SK-N-MC (cell line): Measurements from ENCODE around the gene ABTB2.

Experiments
- DNase-seq: peaks from one replicate; pipeline ENCODE4 v3.0.0-alpha.2; 2011; ENCODE audit warnings: low read depth, low spot score
- H3K27ac ChIP-seq: fragments of 200-600 bp; sonication (generic); 2 replicates; pipeline ENCODE4 v1.5.1; 2016; ENCODE audit warnings: mixed run types
- H3K36me3 ChIP-seq: fragments of 200-600 bp; sonication (generic); 2 replicates; pipeline ENCODE4 v1.6.1; 2017; ENCODE audit warnings: antibody characterized with exemption, low read length, mixed read lengths; ENCODE audit not compliant: insufficient read depth
- H3K4me3 ChIP-seq: fragments of 200-600 bp; sonication (generic); 2 replicates; pipeline ENCODE4 v1.5.1; 2016
- H3K9ac ChIP-seq: fragments of 200-600 bp; sonication (generic); 2 replicates; pipeline ENCODE4 v1.8.0; 2017; ENCODE audit warnings: mixed run types, mixed read lengths; ENCODE audit not compliant: insufficient read length
- H3K9me3 ChIP-seq: fragments of 200-600 bp; sonication (generic); 2 replicates; pipeline ENCODE4 v1.6.1; 2017; ENCODE audit warnings: low read depth, mild to moderate bottlenecking, antibody characterized with exemption, low read length, moderate library complexity, mixed read lengths
- EZH2 ChIP-seq: fragments of 200-600 bp; sonication (generic); IDR thresholded peaks from one replicate; pipeline ENCODE4 v1.6.1; 2017; ENCODE audit warnings: antibody characterized with exemption
- FOXP2 ChIP-seq: optimal IDR thresholded peaks from 2 replicates; pipeline ENCODE3; 2011; ENCODE audit warnings: mild to moderate bottlenecking, moderate library complexity; ENCODE audit not compliant: insufficient read depth; ENCODE audit errors: extremely low read length, control extremely low read depth
- POLR2AphosphoS5 ChIP-seq: IDR thresholded peaks from 2 replicates; pipeline ENCODE4 v1.6.1; 2012; ENCODE audit warnings: mild to moderate bottlenecking, low read depth, low read length, borderline replicate concordance

Gene ABTB2

GRCh38 chr11:34302046-34302921 lies 55.5 kb downstream of the ABTB2 start:
- H3K9ac ChIP-seq, result no peak overlapping the region
- no peak overlapping the region; the same call in 1 of the 2 replicates for H3K27ac ChIP-seq
- H3K4me3 ChIP-seq, result no peak overlapping the region
- DNase-seq, result no peak
- H3K36me3 ChIP-seq, result no peaks in the 10 kb centered on the region
- TF ChIP-seq POLR2AphosphoS5 (no peak), FOXP2 (no peak), EZH2 (no peak)
- no peaks in the 10 kb centered on the region for H3K9me3 ChIP-seq

DNA sequence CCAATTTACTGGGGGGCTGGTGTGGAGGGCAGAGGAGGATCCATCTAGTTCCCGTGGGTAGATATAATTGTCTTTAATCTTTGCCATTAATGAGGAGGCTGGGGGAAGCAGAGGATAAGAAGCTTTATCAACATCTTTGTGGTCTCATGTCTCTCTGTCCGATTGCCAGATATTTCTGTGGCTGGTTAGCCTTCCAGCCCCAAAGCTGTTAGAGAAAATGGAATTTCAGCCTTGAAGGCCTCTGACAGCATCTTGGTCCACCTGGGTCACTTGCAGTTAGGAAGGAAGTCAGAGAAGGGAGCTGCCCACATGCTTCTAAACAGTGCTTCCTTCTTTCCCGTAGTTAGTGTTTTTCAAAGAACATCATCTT lies 56.9 kb downstream of the ABTB2 start:
- H3K9me3 ChIP-seq, result no peaks in the 10 kb centered on the region
- DNase-seq, result no peak
- TF ChIP-seq FOXP2 (no peak), EZH2 (no peak), POLR2AphosphoS5 (no peak)
- no peak overlapping the region for H3K4me3 ChIP-seq
- H3K36me3 ChIP-seq, result no peaks in the 10 kb centered on the region
- H3K9ac ChIP-seq, result no peak overlapping the region
- no peak overlapping the region for H3K27ac ChIP-seq

GRCh38 chr11:34300026-34300925 lies 57.5 kb downstream of the ABTB2 start:
- no peak for DNase-seq
- no peaks in the 10 kb centered on the region for H3K36me3 ChIP-seq
- no peak for TF ChIP-seq EZH2
- no peak overlapping the region for H3K4me3 ChIP-seq
- no peak overlapping the region for H3K27ac ChIP-seq
- H3K9me3 ChIP-seq, result no peaks in the 10 kb centered on the region
- H3K9ac ChIP-seq, result no peak overlapping the region

DNA sequence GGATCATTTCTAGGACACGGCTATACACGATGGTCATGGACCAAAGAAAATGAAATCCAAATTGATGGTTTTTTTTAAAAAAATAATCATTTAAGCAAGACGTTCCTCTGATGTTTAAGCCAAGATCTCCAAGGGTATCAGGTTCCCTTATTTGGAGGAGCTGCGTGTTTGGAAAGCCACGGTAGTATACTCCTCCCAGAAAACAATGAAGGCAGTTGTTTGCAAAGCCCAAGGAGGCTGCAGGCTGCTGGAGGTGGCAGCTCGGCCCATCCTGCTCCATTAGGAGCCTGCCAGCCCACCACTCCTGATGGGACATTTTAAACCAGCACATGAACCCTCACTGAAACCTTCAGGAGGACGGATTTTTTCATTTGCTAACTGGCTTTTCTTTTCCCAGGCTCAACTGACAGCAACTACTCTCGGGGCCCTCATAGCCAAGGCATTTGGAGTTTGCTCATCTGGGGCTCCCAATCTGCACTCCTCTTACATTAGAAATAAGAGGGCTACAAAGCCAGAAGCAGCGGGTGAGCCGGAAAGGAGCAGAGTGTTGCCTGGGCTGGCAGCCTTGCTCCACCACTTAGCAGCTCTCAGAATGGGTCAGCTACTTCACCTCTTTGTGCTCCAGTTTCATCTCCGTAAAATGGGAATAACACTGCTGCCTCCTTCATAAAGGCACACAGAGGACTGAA lies 58.4 kb downstream of the ABTB2 start:
- Histone ChIP-seq H3K9ac (no peak overlapping the region), H3K36me3 (no peaks in the 10 kb centered on the region), H3K27ac (no peak overlapping the region), H3K4me3 (no peak overlapping the region), H3K9me3 (no peaks in the 10 kb centered on the region)
- no peak for DNase-seq
- no peak for TF ChIP-seq POLR2AphosphoS5
- no peak for TF ChIP-seq EZH2
- TF ChIP-seq FOXP2, result no peak

DNA sequence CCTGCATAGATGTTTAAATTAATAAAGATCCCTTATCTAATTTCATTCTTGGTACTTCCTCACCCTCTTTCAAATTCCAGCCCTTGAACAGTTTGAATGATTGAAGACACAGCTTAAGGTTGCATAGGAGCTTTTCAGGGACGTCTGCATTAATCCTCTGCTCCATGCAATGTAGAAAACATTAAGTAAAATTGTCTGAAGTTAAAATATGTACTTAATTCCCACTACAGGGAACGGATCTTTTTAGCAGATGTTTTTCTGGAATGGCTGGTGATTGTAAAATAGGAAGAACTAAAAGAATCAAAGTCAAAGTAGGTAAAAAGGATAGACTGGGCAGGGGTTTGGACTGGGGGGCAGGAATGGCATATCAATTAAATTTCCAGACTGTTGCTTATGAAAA lies 58.9 kb downstream of the ABTB2 start:
- no peak for DNase-seq
- no peaks in the 10 kb centered on the region for H3K9me3 ChIP-seq
- no peak overlapping the region for H3K4me3 ChIP-seq
- no peak overlapping the region for H3K9ac ChIP-seq
- TF ChIP-seq FOXP2, result no peak
- no peak for TF ChIP-seq POLR2AphosphoS5
- no peak for TF ChIP-seq EZH2
- no peak overlapping the region for H3K27ac ChIP-seq
- no peaks in the 10 kb centered on the region for H3K36me3 ChIP-seq

DNA sequence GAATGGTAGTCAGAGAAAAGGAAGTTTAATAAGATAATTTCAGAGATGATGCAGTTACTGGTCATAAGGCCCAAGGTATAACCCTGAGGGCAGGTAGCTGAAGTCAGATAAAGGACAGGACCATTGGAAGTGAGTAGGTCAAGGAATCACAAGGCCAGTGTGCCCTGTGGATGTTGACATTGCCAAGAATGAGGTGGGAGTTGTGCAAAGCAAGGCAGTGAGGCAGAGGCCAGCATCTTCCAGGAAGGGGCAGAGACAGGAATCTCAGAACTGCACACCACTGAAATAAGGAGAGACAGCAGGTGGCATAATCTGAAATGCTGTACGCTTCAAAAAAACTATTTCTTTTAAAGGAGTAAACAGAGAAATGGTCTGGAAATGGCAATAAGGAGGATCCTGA lies 61.4 kb downstream of the ABTB2 start:
- no peak for TF ChIP-seq FOXP2
- no peak for TF ChIP-seq EZH2
- no peak for TF ChIP-seq POLR2AphosphoS5
- no peaks in the 10 kb centered on the region for H3K9me3 ChIP-seq
- no peak for DNase-seq
- H3K27ac ChIP-seq, result no peak overlapping the region
- no peak overlapping the region for H3K9ac ChIP-seq
- no peak overlapping the region for H3K4me3 ChIP-seq
- H3K36me3 ChIP-seq, result no peaks in the 10 kb centered on the region

DNA sequence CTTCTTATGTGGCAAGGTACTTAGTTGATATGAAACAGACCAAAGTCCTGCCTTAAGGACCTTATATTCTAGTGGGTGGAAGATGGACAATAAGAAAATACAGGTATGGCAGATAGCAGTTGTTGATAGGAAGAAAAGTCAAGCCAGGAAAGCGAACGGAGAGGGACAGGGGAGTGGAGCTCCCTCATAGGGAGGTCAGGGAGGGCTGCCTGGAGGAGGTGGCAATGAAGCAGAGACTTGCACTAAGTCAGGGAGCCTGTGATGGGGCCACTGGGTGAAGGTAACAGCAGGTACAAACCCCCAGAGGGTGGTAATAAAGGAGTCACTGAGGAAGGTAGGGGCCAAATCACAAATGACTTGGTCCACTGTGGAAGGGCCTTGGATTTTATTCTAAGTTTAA lies 65.3 kb downstream of the ABTB2 start:
- H3K36me3 ChIP-seq, result no peaks in the 10 kb centered on the region
- no peak overlapping the region for H3K4me3 ChIP-seq
- no peak for TF ChIP-seq EZH2
- TF ChIP-seq FOXP2, result no peak
- no peak for TF ChIP-seq POLR2AphosphoS5
- H3K9me3 ChIP-seq, result no peaks in the 10 kb centered on the region
- H3K27ac ChIP-seq, result no peak overlapping the region
- no peak overlapping the region for H3K9ac ChIP-seq
- DNase-seq, result no peak

GRCh38 chr11:34292111-34292510 lies 65.7 kb downstream of the ABTB2 start:
- DNase-seq, result no peak
- TF ChIP-seq POLR2AphosphoS5, result no peak
- no peak for TF ChIP-seq FOXP2
- TF ChIP-seq EZH2, result no peak

More at GRCh38 chr11:34292111-34292510, 65.7 kb downstream of the ABTB2 start:
- Histone ChIP-seq H3K36me3 (no peaks in the 10 kb centered on the region), H3K9ac (no peak overlapping the region), H3K4me3 (no peak overlapping the region), H3K27ac (no peak overlapping the region), H3K9me3 (no peaks in the 10 kb centered on the region)
